HEK293 (cell line): Measurements from ENCODE around the gene MAML2.

Source experiments
- CTCF ChIP-seq: fragments of 450-650 bp; formaldehyde crosslinking; IDR thresholded peaks from 2 replicates; pipeline ENCODE4 v1.5.1; 2016; ENCODE audit warnings: missing biosample characterization, missing genetic modification characterization
- KLF10 ChIP-seq: fragments of 450-650 bp; IDR thresholded peaks from 2 replicates; pipeline ENCODE4 v1.5.1; 2018; ENCODE audit warnings: missing biosample characterization, mild to moderate bottlenecking, missing genetic modification characterization
- KLF7 ChIP-seq: fragments of 450-650 bp; formaldehyde crosslinking; IDR thresholded peaks from 2 replicates; pipeline ENCODE4 v1.5.1; 2016; ENCODE audit warnings: missing biosample characterization, missing genetic modification characterization, borderline replicate concordance
- MYNN ChIP-seq: fragments of 450-650 bp; formaldehyde crosslinking; IDR thresholded peaks from 2 replicates; pipeline ENCODE4 v1.5.1; 2016; ENCODE audit warnings: missing biosample characterization, missing genetic modification characterization, borderline replicate concordance
- REST ChIP-seq: fragments of 450-650 bp; formaldehyde crosslinking; IDR thresholded peaks from 2 replicates; pipeline ENCODE4 v1.5.1; 2016; ENCODE audit warnings: missing biosample characterization, missing genetic modification characterization
- ZBTB26 ChIP-seq: fragments of 450-650 bp; formaldehyde crosslinking; optimal IDR thresholded peaks from 2 replicates; pipeline ENCODE3; 2016; ENCODE audit warnings: missing biosample characterization, mild to moderate bottlenecking, missing genetic modification characterization
- ZNF302 ChIP-seq: fragments of 450-650 bp; formaldehyde crosslinking; IDR thresholded peaks from 2 replicates; pipeline ENCODE4 v1.5.1; 2016; ENCODE audit warnings: missing biosample characterization, missing genetic modification characterization, low read depth
- ZNF416 ChIP-seq: fragments of 450-650 bp; formaldehyde crosslinking; IDR thresholded peaks from 2 replicates; pipeline ENCODE4 v1.5.1; 2016; ENCODE audit warnings: missing biosample characterization, missing genetic modification characterization
- ZNF449 ChIP-seq: fragments of 450-650 bp; formaldehyde crosslinking; IDR thresholded peaks from 2 replicates; pipeline ENCODE4 v1.5.1; 2017; ENCODE audit warnings: missing biosample characterization, mild to moderate bottlenecking, missing genetic modification characterization, moderate library complexity
- ZNF629 ChIP-seq: fragments of 450-650 bp; formaldehyde crosslinking; IDR thresholded peaks from 2 replicates; pipeline ENCODE4 v1.5.1; 2017; ENCODE audit warnings: missing biosample characterization, missing genetic modification characterization
- ZNF660 ChIP-seq: fragments of 450-650 bp; IDR thresholded peaks from 2 replicates; pipeline ENCODE4 v1.5.1; 2018; ENCODE audit warnings: missing biosample characterization, mild to moderate bottlenecking, missing genetic modification characterization
- ZNF692 ChIP-seq: fragments of 450-650 bp; formaldehyde crosslinking; IDR thresholded peaks from 2 replicates; pipeline ENCODE4 v1.5.1; 2016; ENCODE audit warnings: missing biosample characterization, missing genetic modification characterization

- TF ChIP-seq MYNN (tag by site-specific recombination) (no peak), ZNF692 (no peak), REST (tag by site-specific recombination) (no peak), CTCF (no peak), ZNF416 (tag by site-specific recombination) (no peak), KLF10 (tag by site-specific recombination) (no peak), ZBTB26 (tag by site-specific recombination) (no peak), KLF7 (tag by site-specific recombination) (no peak), ZNF629 (tag by site-specific recombination) (no peak), ZNF449 (no peak), ZNF302 (no peak), ZNF660 (tag by site-specific recombination) (no peak)
These were observed 239.3 kb downstream of the MAML2 start for GRCh38 chr11:96103721-96104120.
